HepG2 (cell line): ENCODE data around the gene KIAA0319L. TPM values are rescaled to one million over a fixed set of nuclear protein-coding genes. Genes with fewer than 3 reads are reported as not detected.

Experiments used
- CENPT ChIP-seq: sonication (generic); formaldehyde crosslinking; IDR thresholded peaks from 2 replicates; pipeline ENCODE4 v1.8.0; 2022; ENCODE audit warnings: low read depth, mild to moderate bottlenecking, moderate library complexity, missing genetic modification reagents
- ELF4 ChIP-seq: sonication (generic); formaldehyde crosslinking; IDR thresholded peaks from 2 replicates; pipeline ENCODE4 v1.5.0; 2020; ENCODE audit warnings: missing genetic modification reagents, mild to moderate bottlenecking, moderate library complexity, borderline replicate concordance
- MYNN ChIP-seq: sonication (generic); formaldehyde crosslinking; IDR thresholded peaks from 2 replicates; pipeline ENCODE4 v1.4.0; 2020; ENCODE audit warnings: mild to moderate bottlenecking, low read depth, missing genetic modification reagents
- PCBP1 ChIP-seq: fragments of 200-400 bp; formaldehyde crosslinking; IDR thresholded peaks from 2 replicates; pipeline ENCODE4 v1.6.1; 2017; ENCODE audit warnings: mild to moderate bottlenecking, low read depth, low read length, borderline replicate concordance
- SNAI1 ChIP-seq: sonication (generic); formaldehyde crosslinking; IDR thresholded peaks from 2 replicates; pipeline ENCODE4 v1.5.0; 2020; ENCODE audit warnings: mild to moderate bottlenecking, missing genetic modification reagents, borderline replicate concordance
- ZNF20 ChIP-seq: sonication (generic); formaldehyde crosslinking; IDR thresholded peaks from 2 replicates; pipeline ENCODE4 v1.4.0; 2020; ENCODE audit warnings: mild to moderate bottlenecking, moderate library complexity, missing genetic modification reagents
- ZNF660 ChIP-seq: sonication (generic); formaldehyde crosslinking; IDR thresholded peaks from 2 replicates; pipeline ENCODE4 v1.5.1; 2020; ENCODE audit warnings: mild to moderate bottlenecking, low read depth, missing genetic modification reagents, borderline replicate concordance
- polyA plus RNA-seq, 8 experiments: library from polyadenylated mRNA; depleted of rRNA in 3 of 8; stranded (reverse) in 7 of 8; unstranded in 1 of 8; fragments of >200 nt; fragmentation: Illumina TruSeq in 4 of 8; extraction: Trizol in 4 of 8; gene quantifications; 2 replicates each; pipeline versions ENCODE4 v1.2.1 to v1.2.3, GENCODE V29; 2011 to 2016; ENCODE audit warnings: low read depth in 4 of 8, missing spikeins in 1 of 8, mixed read lengths in 1 of 8; ENCODE audit not compliant: insufficient read depth in 1 of 8
- total RNA-seq, 5 experiments: library from RNA; depleted of rRNA; stranded (reverse); fragments of >200 nt; fragmentation: Illumina TruSeq; extraction: Trizol; gene quantifications; 2 replicates each; pipeline ENCODE4 v1.2.3, GENCODE V29; 2016; ENCODE audit warnings: low read depth in 1 of 5
- TF ChIP-seq, protein P1 (sequence below), 2 experiments: sonication (generic) in 1 of 2; formaldehyde crosslinking in 1 of 2; IDR thresholded peaks; 2 replicates each; pipeline versions ENCODE4 v1.6.1 to v1.9.0; 2014 to 2022; ENCODE audit warnings: antibody characterized with exemption in 1 of 2, borderline replicate concordance in 1 of 2, inconsistent platforms in 1 of 2, low read depth in 1 of 2, missing genetic modification reagents in 1 of 2
- TF ChIP-seq, protein P2 (sequence below): sonication (generic); formaldehyde crosslinking; IDR thresholded peaks from 2 replicates; pipeline ENCODE4 v1.9.0; 2021; ENCODE audit warnings: missing genetic modification reagents, borderline replicate concordance
- TF ChIP-seq, protein P3 (sequence below): sonication (generic); formaldehyde crosslinking; IDR thresholded peaks from 2 replicates; pipeline ENCODE4 v1.4.0; 2020; ENCODE audit warnings: missing genetic modification reagents

KIAA0319L gene
- total and polyA plus RNA-seq, 2 of the 13 experiments (the other 11 are each of a cell fraction or from before 2014, with no cell fraction given), result 33.4 to 82.6 TPM

DNA sequence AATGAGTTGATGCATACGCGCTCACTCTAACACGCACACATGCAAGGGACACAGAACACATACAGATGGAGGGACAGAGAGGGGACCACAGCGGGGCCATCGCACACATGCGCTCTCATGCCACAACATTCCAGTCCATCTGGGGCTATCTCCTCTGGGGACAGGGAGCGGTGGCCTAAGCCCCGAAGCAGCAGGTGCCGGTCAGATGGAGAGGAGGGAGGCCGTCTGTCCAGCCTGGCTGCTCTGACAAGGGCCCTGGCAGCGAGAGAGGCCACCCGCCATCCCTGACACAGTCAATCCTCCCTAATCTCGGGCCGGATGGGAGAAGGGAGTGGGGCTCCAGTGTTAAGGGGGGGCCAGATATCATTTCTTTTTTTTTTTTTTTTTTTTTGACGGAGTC is 123.5 kb downstream of the KIAA0319L start (continued):
- TF ChIP-seq, protein P1, sequence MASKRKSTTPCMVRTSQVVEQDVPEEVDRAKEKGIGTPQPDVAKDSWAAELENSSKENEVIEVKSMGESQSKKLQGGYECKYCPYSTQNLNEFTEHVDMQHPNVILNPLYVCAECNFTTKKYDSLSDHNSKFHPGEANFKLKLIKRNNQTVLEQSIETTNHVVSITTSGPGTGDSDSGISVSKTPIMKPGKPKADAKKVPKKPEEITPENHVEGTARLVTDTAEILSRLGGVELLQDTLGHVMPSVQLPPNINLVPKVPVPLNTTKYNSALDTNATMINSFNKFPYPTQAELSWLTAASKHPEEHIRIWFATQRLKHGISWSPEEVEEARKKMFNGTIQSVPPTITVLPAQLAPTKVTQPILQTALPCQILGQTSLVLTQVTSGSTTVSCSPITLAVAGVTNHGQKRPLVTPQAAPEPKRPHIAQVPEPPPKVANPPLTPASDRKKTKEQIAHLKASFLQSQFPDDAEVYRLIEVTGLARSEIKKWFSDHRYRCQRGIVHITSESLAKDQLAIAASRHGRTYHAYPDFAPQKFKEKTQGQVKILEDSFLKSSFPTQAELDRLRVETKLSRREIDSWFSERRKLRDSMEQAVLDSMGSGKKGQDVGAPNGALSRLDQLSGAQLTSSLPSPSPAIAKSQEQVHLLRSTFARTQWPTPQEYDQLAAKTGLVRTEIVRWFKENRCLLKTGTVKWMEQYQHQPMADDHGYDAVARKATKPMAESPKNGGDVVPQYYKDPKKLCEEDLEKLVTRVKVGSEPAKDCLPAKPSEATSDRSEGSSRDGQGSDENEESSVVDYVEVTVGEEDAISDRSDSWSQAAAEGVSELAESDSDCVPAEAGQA (IDR thresholded peaks at IDR 0.05; ENCODE audit: low read depth), result no peak
- TF ChIP-seq, protein P1 (CRISPR knock-in tag; IDR thresholded peaks at IDR 0.05; ENCODE audit: borderline replicate concordance), result no peak
- TF ChIP-seq ELF4 (CRISPR knock-in tag) (no peak), ZNF660 (CRISPR knock-in tag) (no peak), CENPT (CRISPR knock-in tag) (no peak), SNAI1 (CRISPR knock-in tag) (no peak), MYNN (CRISPR knock-in tag) (no peak), PCBP1 (no peak), ZNF20 (no peak)
- TF ChIP-seq, protein P2, sequence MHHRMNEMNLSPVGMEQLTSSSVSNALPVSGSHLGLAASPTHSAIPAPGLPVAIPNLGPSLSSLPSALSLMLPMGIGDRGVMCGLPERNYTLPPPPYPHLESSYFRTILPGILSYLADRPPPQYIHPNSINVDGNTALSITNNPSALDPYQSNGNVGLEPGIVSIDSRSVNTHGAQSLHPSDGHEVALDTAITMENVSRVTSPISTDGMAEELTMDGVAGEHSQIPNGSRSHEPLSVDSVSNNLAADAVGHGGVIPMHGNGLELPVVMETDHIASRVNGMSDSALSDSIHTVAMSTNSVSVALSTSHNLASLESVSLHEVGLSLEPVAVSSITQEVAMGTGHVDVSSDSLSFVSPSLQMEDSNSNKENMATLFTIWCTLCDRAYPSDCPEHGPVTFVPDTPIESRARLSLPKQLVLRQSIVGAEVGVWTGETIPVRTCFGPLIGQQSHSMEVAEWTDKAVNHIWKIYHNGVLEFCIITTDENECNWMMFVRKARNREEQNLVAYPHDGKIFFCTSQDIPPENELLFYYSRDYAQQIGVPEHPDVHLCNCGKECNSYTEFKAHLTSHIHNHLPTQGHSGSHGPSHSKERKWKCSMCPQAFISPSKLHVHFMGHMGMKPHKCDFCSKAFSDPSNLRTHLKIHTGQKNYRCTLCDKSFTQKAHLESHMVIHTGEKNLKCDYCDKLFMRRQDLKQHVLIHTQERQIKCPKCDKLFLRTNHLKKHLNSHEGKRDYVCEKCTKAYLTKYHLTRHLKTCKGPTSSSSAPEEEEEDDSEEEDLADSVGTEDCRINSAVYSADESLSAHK, result no peak
- TF ChIP-seq, protein P3, sequence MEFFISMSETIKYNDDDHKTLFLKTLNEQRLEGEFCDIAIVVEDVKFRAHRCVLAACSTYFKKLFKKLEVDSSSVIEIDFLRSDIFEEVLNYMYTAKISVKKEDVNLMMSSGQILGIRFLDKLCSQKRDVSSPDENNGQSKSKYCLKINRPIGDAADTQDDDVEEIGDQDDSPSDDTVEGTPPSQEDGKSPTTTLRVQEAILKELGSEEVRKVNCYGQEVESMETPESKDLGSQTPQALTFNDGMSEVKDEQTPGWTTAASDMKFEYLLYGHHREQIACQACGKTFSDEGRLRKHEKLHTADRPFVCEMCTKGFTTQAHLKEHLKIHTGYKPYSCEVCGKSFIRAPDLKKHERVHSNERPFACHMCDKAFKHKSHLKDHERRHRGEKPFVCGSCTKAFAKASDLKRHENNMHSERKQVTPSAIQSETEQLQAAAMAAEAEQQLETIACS, result no peak
